ENCODE data around the gene KIR2DL1. TPM values are rescaled to one million over a fixed set of nuclear protein-coding genes. Genes with fewer than 3 reads are reported as not detected.
"Not testable (repeated sequence)": the region's sequence is repeated elsewhere in the genome, so short reads cannot be mapped to it uniquely, and the experiment has no call there.

Gene KIR2DL1
- total RNA-seq, 1 donor from 2014 or later = not detected

DNA sequence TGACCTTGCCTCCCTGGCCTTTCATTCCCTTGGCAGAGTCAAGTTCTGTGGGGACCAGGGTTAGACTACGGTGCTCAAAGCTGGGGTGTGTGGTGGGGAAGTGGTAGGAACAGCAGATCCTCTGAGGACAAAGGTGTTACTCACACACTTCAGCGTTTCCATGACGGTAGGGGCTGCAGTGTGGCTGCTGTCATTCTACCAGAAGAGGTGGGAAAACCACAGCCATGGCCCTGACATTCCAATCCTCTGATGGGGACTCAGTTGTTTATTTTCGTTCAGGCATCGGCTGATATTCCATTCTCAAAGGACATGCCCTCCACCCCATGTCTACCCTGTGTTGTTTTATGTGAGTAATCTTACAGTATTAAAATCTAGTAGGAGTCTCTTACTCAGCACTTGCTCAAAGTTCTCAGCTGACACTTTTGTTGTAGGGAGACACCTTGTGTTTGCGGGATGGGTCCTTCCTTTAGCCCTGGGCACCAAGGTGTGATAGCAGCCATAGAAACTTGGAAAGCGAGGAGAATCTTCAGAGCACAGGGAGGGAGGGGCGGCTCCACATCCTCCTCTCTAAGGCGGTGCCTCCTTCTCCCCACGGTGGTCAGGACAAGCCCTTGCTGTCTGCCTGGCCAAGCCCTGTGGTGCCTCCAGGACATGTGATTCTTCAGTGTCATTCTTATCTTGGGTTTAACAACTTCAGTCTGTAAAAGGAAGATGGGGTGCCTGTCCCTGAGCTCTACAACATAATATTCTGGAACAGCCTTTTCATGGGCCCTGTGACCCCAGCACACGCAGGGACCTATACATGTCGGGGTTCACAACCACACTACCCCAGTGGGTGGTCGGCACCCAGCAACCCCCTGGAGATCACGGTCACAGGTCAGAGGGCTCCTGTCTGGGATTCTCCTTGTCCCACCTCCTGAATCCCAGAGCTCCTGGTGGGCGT lies 1.7 kb downstream of the KIR2DL1 start:
- H3K36me3 Mint-ChIP-seq (ENCODE audit: unreplicated experiment); H3K4me1 Mint-ChIP-seq (ENCODE audit: unreplicated experiment); H3K4me3 Mint-ChIP-seq (ENCODE audit: unreplicated experiment); H3K27me3 Mint-ChIP-seq (ENCODE audit: unreplicated experiment); H3K27ac Mint-ChIP-seq (ENCODE audit: unreplicated experiment): not testable (repeated sequence)
- H3K9me3 Mint-ChIP-seq (ENCODE audit: unreplicated experiment) = peaks cover 63% of the 10 kb centered on the region
- peak; percentile 80 for DNase-seq (ENCODE audit: extremely low spot score, unreplicated experiment)

DNA sequence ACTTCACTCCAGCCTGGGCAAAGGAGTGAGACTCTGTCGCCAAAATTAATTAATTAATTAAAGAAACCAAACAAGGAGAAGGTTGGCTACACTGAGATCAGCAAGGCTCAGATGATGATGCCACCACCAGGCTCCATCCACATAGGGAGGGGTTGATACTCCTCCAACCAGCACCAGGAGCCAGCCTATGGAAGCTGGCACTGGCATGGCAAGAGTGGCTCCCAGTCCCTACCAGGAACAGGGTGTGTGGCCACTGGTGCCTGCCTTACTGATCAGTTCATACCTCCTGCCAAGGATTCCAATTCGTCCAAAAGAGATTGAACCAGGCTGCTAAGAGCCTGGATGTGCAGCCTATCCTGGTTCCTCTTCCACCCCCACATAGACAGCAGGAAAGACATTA lies 3.1 kb downstream of the KIR2DL1 start:
- H3K9me3 Mint-ChIP-seq (ENCODE audit: unreplicated experiment) = peaks cover 54% of the 10 kb centered on the region
- not testable (repeated sequence) for H3K4me1 Mint-ChIP-seq (ENCODE audit: unreplicated experiment)
- DNase-seq (ENCODE audit: extremely low spot score, unreplicated experiment) = peak; percentile 79

DNA sequence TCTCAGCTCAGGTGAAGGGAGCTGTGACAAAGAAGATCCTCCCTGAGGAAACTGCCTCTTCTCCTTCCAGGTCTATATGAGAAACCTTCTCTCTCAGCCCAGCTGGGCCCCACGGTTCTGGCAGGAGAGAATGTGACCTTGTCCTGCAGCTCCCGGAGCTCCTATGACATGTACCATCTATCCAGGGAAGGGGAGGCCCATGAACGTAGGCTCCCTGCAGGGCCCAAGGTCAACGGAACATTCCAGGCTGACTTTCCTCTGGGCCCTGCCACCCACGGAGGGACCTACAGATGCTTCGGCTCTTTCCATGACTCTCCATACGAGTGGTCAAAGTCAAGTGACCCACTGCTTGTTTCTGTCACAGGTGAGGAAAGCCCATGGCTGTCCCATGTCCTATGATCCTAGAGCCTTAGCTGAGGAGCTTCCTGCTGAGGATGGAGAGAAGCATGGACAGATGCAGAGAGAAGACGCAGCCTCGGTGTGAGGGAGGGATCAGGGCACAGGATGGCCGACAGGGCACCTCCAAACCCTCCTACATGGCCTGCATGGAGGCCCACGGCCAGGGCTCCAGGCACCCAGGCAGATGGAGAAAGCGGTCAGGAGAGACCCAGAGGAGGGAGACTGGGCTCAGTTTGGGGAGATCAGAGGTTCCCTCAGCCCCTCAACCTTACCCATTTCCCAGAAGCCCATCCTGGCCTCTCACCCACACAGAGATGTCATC lies 5.7 kb downstream of the KIR2DL1 start:
- not testable (repeated sequence) for H3K27me3 Mint-ChIP-seq (ENCODE audit: unreplicated experiment); H3K27ac Mint-ChIP-seq (ENCODE audit: unreplicated experiment); H3K4me3 Mint-ChIP-seq (ENCODE audit: unreplicated experiment); H3K36me3 Mint-ChIP-seq (ENCODE audit: unreplicated experiment); H3K4me1 Mint-ChIP-seq (ENCODE audit: unreplicated experiment)
- H3K9me3 Mint-ChIP-seq (ENCODE audit: unreplicated experiment) = peaks cover 37% of the 10 kb centered on the region
- DNase-seq (ENCODE audit: extremely low spot score, unreplicated experiment) = peak; percentile 86

More for the DNA sequence above, 3.1 kb downstream of the KIR2DL1 start:
- H3K4me3 Mint-ChIP-seq (ENCODE audit: unreplicated experiment); H3K27ac Mint-ChIP-seq (ENCODE audit: unreplicated experiment); H3K27me3 Mint-ChIP-seq (ENCODE audit: unreplicated experiment); H3K36me3 Mint-ChIP-seq (ENCODE audit: unreplicated experiment): not testable (repeated sequence)

DNA sequence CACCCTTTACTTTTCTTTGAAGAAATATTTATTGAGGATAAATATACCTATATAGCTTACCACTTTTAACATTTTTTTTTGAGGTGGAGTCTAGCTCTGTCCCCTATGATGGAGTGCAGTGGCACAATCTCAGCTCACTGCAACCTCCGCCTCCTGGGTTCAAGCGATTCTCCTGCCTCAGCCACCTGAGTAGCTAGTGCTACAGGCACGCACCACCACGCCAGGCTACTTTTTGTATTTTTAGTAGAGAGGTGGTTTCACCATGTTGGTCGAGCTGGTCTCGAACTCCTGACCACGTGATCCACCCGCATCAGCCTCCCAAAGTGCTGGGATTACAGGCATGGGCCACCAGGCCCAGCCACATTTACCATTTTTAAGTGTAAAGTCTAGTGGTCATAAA lies 6.2 kb downstream of the KIR2DL1 start:
- H3K4me1 Mint-ChIP-seq (ENCODE audit: unreplicated experiment); H3K36me3 Mint-ChIP-seq (ENCODE audit: unreplicated experiment); H3K4me3 Mint-ChIP-seq (ENCODE audit: unreplicated experiment); H3K27ac Mint-ChIP-seq (ENCODE audit: unreplicated experiment); H3K27me3 Mint-ChIP-seq (ENCODE audit: unreplicated experiment): not testable (repeated sequence)
- H3K9me3 Mint-ChIP-seq (ENCODE audit: unreplicated experiment) = peaks cover 34% of the 10 kb centered on the region
- DNase-seq (ENCODE audit: extremely low spot score, unreplicated experiment) = peak; percentile 78

DNA sequence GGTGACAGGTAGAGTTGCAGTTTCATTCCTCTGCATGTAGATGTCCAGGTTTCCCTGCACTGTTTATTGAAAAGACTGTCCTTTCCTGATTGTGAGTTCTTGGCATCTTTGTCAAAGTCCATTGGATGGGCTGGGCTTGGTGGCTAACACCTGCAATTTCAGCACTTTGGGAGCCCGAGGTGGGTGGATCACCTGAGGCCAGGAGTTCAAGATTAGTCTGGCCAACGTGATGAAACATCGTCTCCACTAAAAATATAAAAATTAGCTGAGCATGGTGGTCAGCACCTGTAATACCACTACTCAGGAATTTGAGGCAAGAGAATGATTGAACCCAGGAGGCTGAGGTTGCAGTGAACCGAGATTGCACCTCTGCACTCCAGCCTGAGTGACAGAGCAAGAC lies 8.3 kb downstream of the KIR2DL1 start:
- H3K36me3 Mint-ChIP-seq (ENCODE audit: unreplicated experiment); H3K27ac Mint-ChIP-seq (ENCODE audit: unreplicated experiment); H3K4me3 Mint-ChIP-seq (ENCODE audit: unreplicated experiment); H3K27me3 Mint-ChIP-seq (ENCODE audit: unreplicated experiment); H3K4me1 Mint-ChIP-seq (ENCODE audit: unreplicated experiment): not testable (repeated sequence)
- peaks cover 30% of the 10 kb centered on the region for H3K9me3 Mint-ChIP-seq (ENCODE audit: unreplicated experiment)
- DNase-seq (ENCODE audit: extremely low spot score, unreplicated experiment) = peak; percentile 69

DNA sequence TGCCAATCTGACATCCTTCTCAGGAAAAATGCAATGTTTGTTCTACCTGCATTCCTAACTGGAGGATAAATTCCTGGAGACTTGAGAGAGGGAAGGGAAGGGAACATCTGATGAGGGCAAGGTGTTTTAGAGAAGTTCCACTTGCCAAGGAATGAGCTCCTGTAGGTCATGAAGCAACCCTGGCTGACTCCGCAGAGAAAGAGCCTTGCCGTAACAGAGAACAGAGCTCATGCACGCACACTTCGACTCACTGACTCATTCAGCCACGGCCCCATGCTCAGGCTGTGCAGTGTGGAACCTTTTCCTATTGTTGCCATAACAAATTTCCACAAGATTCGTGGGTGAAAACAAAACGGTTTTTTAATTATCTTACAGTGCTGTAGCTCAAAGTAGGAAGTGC lies 9.3 kb downstream of the KIR2DL1 start:
- not testable (repeated sequence) for H3K27me3 Mint-ChIP-seq (ENCODE audit: unreplicated experiment); H3K36me3 Mint-ChIP-seq (ENCODE audit: unreplicated experiment); H3K27ac Mint-ChIP-seq (ENCODE audit: unreplicated experiment); H3K4me1 Mint-ChIP-seq (ENCODE audit: unreplicated experiment); H3K4me3 Mint-ChIP-seq (ENCODE audit: unreplicated experiment)
- DNase-seq (ENCODE audit: extremely low spot score, unreplicated experiment) = peak; percentile 63
- peaks cover 30% of the 10 kb centered on the region for H3K9me3 Mint-ChIP-seq (ENCODE audit: unreplicated experiment)

DNA sequence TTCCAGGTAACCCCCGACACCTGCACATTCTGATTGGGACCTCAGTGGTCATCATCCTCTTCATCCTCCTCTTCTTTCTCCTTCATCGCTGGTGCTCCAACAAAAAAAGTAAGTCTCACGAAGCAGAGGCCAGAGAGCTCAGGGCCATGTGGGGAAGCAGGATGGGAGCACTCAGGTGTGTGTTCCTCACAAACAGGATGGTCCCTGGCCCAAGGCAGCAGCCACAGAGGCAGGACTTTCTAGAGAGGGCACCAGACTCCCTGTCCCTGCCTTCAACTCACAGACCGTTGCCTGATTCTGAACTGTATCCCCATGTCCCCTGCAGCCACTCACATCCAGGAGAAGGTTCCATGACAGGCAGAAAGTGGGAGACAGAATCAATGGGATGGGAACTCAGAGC lies 13.3 kb downstream of the KIR2DL1 start:
- peaks cover 40% of the 10 kb centered on the region for H3K9me3 Mint-ChIP-seq (ENCODE audit: unreplicated experiment)
- not testable (repeated sequence) for H3K27ac Mint-ChIP-seq (ENCODE audit: unreplicated experiment); H3K36me3 Mint-ChIP-seq (ENCODE audit: unreplicated experiment); H3K4me3 Mint-ChIP-seq (ENCODE audit: unreplicated experiment); H3K4me1 Mint-ChIP-seq (ENCODE audit: unreplicated experiment); H3K27me3 Mint-ChIP-seq (ENCODE audit: unreplicated experiment)
- peak; percentile 25 for DNase-seq (ENCODE audit: extremely low spot score, unreplicated experiment)

DNA sequence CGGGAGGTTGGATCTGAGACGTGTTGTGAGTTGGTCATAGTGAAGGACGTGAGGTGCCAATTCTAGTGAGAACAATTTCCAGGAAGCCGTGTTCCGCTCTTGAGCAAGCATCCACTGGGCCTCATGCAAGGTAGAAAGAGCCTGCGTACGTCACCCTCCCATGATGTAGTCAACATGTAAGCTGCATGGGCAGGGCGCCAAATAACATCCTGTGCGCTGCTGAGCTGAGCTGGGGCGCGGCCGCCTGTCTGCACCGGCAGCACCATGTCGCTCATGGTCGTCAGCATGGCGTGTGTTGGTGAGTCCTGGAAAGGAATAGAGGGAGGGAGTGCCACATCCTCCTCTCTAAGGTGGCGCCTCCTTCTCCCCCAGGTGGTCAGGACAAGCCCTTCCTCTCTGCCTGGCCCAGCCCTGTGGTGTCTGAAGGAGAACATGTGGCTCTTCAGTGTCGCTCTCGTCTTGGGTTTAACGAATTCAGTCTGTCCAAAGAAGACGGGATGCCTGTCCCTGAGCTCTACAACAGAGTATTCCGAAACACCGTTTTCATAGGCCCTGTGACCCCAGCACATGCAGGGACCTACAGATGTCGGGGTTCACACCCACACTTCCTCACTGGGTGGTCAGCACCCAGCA lies 16.6 kb downstream of the KIR2DL1 start:
- H3K4me3 Mint-ChIP-seq (ENCODE audit: unreplicated experiment); H3K36me3 Mint-ChIP-seq (ENCODE audit: unreplicated experiment); H3K27ac Mint-ChIP-seq (ENCODE audit: unreplicated experiment); H3K4me1 Mint-ChIP-seq (ENCODE audit: unreplicated experiment); H3K27me3 Mint-ChIP-seq (ENCODE audit: unreplicated experiment): not testable (repeated sequence)
- H3K9me3 Mint-ChIP-seq (ENCODE audit: unreplicated experiment) = peaks cover 53% of the 10 kb centered on the region
- peak; percentile 72 for DNase-seq (ENCODE audit: extremely low spot score, unreplicated experiment)

DNA sequence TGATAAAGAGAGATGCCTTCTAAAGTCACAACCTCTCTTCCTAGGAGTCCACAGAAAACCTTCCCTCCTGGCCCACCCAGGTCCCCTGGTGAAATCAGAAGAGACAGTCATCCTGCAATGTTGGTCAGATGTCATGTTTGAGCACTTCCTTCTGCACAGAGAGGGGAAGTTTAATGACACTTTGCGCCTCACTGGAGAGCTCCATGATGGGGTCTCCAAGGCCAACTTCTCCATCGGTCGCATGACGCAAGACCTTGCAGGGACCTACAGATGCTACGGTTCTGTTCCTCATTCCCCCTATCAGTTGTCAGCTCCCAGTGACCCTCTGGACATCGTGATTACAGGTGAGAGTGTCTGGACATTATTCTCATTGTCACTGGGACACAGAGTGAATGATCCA lies 18.6 kb downstream of the KIR2DL1 start:
- H3K27me3 Mint-ChIP-seq (ENCODE audit: unreplicated experiment); H3K27ac Mint-ChIP-seq (ENCODE audit: unreplicated experiment); H3K36me3 Mint-ChIP-seq (ENCODE audit: unreplicated experiment); H3K4me1 Mint-ChIP-seq (ENCODE audit: unreplicated experiment); H3K4me3 Mint-ChIP-seq (ENCODE audit: unreplicated experiment): not testable (repeated sequence)
- peak; percentile 70 for DNase-seq (ENCODE audit: extremely low spot score, unreplicated experiment)
- H3K9me3 Mint-ChIP-seq (ENCODE audit: unreplicated experiment) = peaks cover 60% of the 10 kb centered on the region
